Amniotic epithelial cell (primary cell): Measurements from ENCODE around the gene ASB16.
"Not testable (repeated sequence)": the region's sequence is repeated elsewhere in the genome, so short reads cannot be mapped to it uniquely, and the experiment has no call there.

ENCODE experiments used
- DNase-seq: peaks from one replicate; pipeline ENCODE4 v3.0.0-alpha.2; 2010; ENCODE audit warnings: low read depth

Gene ASB16, protein sequence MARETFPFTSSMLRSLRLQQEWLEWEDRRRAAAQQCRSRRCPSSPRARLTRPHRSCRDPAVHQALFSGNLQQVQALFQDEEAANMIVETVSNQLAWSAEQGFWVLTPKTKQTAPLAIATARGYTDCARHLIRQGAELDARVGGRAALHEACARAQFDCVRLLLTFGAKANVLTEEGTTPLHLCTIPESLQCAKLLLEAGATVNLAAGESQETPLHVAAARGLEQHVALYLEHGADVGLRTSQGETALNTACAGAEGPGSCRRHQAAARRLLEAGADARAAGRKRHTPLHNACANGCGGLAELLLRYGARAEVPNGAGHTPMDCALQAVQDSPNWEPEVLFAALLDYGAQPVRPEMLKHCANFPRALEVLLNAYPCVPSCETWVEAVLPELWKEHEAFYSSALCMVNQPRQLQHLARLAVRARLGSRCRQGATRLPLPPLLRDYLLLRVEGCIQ

DNA sequence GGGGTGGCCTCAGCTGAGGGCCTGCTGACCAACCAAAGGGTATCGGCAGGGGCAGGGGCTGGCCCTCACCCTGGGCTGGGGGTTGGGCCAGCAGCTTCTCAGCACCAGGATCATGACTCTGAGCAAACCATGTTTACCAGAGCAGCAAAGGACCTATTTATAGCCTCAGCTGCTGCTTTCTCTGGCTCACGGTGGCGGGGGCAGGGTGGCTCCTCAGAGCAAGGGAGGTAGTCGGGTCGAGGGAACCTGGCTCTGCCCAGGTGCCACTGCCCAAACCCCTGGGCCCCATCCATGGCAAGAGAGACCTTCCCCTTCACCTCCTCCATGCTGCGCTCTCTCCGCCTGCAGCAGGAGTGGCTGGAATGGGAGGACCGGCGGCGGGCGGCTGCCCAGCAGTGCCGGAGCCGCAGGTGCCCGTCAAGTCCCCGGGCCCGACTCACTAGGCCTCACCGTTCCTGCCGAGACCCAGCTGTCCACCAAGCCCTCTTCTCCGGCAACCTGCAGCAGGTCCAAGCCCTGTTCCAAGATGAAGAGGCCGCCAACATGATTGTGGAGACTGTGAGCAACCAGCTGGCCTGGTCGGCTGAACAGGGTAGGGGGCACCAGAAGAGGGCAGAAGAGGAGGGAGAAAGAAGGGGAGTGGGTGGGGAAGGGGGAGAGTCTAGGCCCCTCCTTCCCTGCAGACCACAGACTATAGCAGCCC lies at the start of gene ASB16:
TSS of gene ASB16 (plus strand) at position 206 of the 703 bp plus-strand sequence. CDS start at position 292, 86 bp downstream.
- DNase-seq: peak; percentile 54

DNA sequence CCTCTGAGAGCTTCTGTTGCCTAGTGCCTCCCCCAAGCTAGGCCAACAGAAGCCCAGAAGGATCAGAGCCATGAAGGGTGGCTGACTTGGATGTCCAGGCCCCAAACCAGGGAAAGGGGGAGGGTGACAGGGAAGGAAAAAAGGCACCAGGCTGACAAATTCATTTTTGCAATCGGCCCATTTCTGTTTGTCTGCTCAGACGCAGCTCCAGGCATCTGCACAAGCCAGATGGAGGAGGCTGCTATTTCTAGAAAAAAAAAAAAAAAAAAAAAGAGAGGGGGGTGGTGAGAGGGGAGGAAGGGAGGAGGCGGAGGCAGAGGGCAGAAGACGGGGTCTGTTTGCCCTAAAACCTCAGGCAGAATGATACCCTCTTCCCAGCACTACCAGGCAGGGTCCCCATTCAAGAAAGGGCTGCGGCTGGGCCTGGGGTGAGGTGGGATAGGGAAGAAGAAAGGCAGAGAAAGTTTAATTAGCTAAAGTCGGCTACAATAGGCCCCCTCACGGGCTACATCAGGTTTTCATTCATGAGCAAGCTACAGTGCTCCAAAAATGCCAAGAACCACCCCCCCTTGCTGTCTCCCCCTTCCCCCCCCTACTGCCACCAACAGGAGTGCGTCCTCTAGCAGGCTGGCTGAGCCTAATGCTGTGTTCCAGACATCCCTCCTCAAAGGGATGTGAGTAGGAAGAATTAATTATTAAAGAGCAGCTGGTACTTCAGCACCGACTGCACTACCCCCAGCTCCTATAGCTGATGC lies 49.5 kb upstream of the ASB16 start:
- no peak for DNase-seq

DNA sequence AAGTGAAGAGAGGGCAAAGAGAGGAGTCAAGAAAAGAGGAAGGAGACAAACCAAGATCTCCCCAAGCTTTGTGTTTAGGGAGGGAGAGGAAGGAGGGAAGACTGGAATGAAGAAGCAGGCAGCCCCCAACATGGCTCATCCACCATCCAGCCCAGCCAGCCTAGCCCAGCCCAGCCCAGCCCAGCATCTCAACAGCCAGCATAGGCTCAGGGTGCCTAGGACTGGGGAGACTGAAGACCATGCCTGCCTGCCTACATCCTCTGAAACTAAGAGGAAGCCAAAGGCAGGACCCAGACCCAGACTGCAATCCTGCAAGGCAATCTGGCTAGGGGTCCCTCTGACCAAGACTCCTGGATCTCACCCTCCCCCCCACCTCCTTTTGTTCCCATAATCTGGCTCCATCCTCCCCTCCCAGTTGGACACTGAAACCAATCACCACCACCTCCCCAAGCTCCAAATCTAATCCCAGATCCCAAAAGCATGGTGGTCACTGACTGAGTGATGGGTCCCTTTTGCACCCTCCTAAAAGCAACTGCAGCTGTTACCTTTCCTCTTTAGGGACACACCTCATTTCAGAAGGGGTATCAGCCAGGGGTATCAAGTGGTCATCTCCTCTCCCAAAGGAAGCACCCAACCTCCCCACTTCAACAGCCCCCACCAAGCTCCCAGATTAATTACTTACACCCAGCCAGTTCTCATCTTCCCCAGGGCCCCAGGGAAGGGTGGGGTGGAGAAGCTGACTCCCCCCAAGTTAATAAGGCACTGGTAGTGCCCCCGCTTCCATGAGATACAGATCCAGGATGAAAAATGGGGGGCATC lies 48.3 kb upstream of the ASB16 start:
- no peak for DNase-seq

DNA sequence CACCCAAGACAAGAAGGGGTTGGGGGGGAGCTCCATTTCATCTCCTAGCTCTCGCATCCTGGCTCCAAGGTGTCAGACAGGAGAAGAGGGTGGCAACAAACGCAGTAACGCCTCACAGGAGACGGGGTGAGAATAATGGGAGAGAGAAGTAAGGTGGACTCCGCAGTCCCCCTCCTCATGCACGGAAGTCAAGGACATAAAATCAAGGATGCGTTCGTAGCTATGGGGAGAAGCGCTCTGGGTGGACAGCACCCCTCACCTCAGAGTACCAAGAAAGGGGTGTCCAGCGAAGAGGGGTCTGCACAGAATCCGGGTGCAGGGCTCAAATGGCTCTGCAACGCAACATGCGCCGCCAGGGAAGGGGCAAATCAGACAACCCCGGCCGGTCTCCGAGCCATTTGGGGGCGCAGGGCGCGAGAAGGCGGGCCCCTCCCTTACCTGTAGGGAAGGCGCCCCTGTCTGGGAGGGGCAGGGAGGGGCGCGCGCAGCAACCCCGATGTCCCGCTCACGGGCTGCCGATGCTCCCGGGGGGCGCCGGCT lies 47.6 kb upstream of the ASB16 start:
- DNase-seq: no peak

DNA sequence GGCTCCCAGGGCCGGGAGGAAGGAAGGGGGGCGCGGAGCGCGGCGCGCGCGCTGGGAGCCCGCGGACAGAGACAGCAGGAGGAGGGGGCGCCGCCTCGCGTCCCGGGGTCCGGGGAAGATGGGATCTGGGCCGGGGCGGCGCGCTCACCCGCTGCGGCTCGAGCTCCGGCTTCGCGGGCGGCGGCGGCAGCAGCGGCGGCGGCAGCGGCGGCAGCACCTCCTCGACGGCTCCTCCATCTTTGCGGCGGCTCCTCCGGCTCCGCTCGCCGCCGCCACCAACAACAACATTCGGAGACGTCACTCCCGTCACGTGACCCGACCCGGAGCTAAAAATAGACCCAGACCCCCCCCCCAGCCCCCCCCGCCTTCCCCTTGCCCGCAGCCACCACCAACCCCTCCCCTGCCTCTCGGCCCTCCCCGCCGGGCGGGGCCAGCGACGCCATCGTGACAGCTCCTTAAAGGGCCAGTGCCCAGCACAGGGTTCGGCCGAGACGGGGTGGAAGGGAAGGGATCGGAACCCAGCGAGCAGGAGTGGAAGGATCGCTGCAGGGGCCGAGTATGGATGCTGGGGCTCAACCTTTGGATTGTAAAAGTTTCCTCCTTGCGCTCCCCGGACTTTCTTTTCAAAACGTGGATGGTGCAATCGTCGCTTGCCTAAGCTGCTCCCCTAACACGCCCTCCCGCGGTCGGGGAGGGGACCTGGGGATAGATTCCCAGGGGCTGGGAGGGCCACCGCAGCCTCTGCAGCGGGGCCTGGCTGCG lies 47.0 kb upstream of the ASB16 start, which contains the start of gene HDAC5:
TSS of gene HDAC5 (minus strand) at position 286 of the 762 bp plus-strand sequence. CDS start 6,126 bp downstream, outside the sequence.
- peak; percentile 90 for DNase-seq

DNA sequence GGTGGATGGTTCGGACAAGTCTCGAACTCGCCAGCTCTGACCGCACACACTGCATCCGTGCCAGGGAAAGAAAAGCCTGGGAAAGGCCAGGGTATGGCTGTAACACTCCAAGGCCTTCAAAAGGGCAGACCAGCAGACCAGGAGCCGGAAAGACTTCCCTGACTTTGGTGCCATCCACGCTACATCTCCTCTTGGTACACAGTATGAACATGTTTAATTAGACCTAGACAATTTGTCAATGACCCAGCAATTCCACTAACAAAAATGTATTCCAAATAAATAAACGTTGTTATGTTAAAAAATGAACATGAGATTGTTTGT lies 46.4 kb upstream of the ASB16 start:
- no peak for DNase-seq

DNA sequence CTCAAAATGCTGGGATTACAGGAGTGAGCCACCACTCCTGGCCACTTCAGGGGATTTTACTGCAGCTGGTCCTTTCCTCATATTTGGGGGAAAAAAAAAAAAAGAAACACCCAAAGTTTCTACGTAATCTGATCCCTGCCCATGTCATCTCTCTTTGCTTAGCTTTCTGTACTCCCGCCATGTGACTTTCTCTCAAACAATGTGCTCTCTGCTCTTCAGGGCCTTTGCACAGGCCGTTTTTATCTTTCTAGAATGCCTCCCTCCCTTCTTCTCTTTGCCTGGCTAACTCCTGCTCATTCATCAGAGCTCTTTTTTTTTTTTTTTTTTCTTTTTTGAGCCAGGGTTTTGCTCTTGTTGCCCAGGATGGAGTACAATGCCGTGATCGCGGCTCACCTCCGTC lies 42.1 kb upstream of the ASB16 start:
- DNase-seq: no peak

DNA sequence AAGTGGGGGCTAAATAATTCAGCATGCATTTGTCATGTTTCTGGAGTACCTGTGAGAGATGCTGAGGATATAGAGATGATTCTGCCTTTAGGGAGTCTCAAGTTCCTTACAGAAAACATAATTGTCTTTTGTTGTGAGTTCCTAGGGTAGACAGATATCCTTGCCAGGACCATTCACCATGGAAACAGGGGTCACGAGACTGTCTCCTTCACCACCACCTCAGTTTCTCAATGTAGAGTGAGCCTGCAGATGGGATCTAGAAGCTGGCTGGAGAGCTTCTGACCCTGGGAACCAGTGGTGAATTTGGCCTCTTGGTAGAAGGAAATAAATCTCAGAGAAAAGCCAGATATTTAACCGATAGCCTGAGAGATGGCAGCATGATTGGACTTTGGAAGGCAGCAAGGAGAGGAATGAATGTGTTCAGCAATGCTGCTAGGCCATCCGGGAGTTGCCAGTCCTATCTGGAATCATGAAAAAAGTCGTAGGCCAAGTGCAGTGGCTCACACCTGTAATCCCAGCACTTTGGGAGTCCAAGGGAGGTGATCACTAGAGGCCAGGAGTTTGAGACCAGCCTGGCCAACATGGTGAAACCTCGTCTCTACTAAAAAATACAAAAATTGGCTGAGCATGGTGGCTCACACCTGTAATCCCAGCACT lies 39.7 kb upstream of the ASB16 start:
- no peak for DNase-seq

DNA sequence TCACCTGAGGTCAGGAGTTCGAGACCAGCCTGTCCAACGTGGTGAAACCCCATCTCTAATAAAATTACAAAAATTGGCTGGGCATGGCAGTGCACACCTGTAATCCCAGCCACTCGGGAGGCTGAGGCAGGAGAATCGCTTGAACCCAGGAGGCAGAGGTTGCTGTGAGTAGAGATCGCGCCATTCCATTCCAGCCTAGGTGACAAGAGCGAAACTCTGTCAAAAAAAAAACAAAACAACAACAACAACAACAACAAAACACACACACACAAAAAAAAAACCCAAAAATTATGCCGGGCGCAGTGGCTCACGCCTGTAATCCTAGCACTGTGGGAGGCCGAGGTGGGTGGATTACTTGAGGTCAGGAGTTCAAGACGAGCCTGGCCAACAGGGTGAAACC lies 39.1 kb upstream of the ASB16 start:
- DNase-seq: not testable (repeated sequence)

DNA sequence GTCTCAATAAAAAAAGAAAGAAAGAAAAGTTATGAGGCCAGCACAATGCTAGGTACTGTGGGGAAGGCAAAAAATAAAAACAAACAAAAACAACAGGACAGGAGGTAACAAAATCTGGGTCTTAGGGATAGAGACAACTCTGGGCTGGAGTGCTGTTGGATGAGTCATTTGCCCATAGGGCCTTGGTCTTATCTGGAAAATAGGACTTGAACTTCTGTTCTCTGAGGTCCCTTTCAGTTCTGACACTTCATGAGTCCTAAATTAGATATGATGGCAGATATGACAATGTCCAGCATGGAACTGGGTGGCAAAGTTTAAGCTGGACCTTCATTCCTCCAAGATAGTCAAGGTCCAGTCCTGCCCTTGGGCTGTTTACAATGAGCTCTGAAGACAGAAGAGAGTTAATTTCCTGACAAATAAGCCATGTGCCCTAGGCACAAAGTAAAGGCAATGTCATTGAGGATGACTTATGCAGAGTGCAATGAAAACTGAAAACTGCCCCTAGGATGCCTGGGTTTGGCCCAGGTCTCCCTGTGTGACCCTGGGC lies 38.2 kb upstream of the ASB16 start:
- DNase-seq: peak; percentile 33

DNA sequence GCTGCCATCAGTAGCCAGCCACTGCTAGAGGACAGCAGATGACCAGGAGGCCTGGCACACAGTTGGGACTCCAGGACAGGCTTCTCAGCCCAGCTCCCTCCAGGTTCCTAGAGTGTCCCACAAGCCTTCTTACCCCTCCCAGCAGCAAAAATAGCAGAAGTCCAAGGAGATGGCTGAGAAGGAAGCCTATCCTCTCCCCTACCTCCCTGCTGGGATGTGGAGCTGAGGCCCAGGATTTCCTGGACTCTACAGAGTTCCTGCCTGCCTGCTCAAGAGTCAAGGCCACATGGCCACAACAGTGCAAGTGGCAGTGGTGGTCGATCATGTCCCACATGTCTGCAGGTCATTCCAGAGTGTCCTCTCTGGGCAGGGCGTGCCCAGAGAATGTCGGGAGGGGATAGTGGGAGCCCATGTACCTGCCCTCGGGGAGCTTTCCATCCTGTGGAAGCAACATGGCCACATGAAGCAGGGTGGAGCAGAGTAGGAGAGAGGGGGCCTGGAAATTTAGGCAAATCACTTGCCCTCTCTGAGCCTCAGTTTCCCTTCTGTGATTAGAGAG lies 36.5 kb upstream of the ASB16 start:
- no peak for DNase-seq

DNA sequence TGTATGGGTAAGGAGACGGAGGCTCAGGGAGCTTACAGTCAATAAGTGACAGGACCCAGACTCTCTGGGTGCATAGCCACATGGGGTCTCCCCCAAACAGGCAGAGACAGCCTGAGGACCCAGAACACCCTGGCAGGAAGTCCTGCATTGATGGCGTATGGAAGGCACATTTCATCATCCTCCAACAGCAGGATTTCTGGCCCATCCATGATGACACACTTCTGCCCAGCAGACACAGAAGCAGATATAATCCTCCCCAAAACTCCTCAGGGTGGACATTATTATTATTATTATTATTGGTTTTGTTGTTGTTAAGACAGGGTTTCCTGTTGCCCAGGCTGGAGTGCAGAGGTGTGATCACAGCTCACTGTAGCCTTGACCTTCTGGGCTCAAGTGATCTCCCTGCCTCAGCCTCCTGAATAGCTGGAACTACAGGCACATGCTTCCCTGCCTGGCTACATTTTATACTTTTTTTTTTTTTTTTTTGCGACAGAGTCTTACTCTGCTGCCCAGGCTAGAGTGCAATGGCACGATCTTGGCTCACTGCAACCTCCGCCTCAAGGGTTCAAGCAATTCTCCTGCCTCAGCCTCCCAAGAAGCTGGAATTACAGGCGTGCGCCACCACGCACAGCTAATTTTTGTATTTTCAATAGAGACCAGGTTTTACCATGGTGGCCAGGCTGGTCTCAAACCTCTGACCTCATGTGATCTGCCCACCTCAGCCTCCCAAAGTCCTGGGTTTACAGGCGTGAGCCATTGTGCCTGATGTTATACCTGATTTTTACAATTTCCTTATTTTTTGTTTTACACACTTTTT lies 35.5 kb upstream of the ASB16 start:
- DNase-seq: peak; percentile 36

DNA sequence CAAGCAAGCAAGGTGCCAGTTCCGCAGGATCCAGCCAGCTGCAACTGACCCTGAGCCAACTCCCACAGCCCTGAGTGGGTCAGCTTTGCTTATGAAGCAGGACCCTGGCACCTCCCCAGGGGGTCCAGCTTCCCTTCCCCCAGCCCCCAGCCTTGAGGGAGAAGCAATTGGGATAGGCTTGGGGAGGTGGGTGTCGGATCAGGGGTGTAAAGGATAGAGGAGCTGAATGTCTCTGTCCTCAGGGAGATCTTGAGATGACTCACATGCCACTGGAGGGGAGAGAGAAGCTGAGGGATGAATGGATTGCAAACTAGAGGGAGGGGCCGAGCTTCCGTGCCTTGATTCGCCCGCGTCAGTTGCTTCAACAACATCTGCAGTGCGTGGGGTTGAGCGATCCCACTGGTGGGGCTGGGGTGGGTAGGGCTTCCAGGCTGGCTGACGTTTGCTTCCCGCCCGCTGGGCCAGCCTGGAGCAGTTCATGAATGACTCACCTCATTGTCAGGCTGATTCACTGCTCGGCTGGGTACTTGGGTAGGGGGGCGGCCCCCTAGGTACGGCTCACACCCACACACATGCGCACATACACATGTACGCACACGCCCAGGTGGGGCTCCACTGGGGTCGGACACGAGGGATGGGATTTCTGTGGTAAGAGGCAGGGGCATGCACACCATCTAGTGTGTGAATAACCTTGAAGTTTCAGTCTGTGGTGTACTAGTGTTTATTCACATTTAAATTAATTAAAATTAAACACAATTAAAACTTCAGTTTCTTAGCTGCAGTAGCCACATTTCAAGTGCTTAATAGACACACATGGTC lies 32.4 kb upstream of the ASB16 start:
- DNase-seq: peak; percentile 99

DNA sequence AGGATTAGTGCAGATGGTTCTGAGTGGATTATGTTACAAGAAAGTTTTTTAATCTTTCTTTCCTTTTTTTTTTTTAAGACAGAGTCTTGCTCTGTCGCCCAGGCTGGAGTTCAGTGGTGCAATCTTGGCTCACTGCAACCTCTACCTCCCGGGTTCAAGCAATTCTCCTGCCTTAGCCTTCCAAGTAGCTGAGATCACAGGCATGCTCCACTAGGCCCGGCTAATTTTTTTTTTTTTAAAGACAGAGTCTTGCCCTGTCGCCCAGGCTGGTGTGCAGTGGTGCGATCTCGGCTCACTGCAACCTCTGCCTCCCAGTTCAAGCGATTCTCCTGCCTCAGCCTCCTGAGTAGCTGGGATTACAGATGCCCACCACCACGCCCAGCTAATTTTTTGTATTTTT lies 26.6 kb upstream of the ASB16 start:
- not testable (repeated sequence) for DNase-seq

DNA sequence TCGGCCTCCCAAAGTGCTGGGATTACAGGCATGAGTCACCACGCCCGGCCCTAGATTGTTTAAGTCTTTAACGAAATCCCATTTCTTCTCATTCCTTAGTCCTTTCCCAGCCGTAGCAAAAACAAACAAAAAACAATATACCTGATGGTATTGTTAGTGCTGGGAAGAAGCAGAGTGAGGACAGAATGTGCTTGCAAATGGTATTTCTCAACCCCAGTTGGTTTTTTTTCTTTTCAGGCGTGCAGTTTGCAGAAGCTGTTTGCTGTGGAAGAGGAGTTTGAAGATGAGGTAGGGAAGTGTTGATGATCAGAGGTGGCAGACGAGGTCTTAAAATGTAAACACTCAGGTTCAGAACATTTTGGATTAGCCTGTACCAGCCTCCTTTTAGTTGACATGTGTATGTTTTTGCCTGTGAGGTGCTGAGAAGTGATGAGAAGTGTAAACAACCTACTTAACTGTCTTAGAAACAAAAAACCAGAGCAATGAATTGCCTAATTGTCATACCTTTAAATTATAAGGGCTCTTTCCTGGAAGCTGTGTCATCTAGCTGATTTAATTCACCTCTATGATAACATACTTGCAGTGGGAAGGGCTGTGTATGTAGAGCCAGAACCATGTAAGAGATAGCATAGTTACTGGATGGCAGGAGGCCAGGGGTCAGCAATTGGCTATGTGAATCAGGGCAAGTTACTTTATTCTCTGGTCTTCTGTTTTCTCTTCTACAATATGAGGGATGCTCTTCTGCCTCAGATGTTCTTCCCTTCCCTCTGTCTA lies 25.4 kb upstream of the ASB16 start:
- peak; percentile 97 for DNase-seq

DNA sequence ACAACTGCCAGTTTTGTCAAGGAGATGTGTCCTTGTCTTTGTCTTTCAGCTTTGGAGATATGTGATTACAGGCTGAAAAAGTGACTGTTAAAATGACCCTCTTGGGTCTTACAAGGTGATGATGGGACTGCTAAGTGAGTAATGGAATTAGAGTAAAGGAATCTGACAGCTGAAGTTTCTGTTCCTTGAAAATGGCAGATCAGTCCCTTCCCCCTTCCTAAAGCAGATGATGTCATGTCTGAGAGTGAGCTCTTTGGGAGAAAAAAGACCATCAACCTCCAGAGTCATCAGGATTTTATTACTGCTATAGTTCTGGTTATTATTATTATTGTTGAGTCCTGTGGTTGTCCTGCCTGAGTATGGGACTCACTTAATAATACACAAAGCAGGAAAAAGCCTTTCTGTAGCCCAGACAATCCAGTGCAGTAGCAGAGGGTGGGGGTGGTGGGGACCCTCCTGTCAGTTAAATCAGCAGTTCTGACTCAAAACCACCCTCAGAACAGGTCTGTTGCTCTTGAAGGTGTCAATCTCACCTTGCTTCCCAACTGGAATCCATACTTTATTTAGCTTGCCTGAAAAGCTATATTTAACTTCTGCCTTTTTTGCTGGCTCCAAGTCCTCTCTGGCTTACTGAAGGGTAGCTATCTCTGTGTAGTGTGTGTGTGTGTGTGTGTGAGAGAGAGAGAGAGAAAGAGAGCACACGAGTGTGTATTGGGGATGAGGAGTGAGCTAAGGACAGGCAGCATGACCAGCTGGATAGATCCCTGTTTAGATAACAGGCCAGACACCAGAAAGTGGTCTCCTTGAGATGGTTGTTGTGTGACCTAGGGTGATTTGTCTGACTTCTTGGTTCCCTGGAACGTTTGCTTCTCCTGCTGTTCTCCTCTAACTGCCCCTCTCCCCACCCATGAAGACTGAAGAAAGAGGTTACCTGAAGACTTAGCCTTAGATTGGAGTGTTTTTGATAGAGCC lies 23.8 kb upstream of the ASB16 start:
- DNase-seq: peak; percentile 44
